Measurements from ENCODE around the gene TACC2.

TACC2 gene

DNA sequence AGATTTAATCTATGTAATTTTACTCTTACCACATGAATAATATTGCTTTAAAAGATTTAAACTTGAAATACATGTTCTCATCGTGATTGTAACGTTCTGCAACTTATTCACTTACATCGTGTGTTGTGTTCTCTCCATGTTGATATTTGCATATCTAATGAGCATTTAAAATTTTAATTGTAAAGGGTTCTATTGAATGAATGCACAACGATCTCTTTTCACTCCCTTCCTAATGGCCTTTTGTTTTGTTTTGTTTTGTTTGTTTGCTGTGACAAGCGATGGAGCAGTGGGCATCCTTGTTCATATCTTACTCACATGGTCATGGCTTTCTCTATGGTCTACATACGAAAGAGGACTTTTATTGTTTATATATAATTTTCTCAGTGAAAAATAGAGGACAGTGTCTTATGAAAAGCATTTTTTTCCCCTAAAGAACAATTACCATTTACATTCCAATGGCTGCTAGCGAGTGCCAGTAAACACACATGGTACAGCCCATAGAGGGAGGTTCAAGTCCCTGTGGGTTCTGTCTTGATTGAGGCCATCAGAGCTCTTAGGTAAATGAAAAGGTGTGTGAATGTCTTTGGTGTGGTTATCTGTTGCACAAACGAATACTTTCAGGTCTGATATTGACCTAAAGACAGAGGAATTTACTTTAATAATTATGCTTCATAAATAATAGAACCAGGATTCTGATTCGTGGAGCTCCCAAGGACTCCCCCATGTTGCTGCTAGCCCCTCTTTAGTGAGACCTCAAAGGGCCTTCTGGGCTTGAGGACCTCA, 314.5 kb downstream of the TACC2 start:
- DNase-seq = no peak

Measured in kidney glomerular epithelial cell (primary cell).